Measurements from ENCODE around the gene PNPLA1. TPM values are rescaled to one million over a fixed set of nuclear protein-coding genes. Genes with fewer than 3 reads are reported as not detected.

Gene PNPLA1
- total RNA-seq, 1 donor from 2014 or later = not detected

GRCh38 chr6:36331381-36331780 lies 61.5 kb downstream of the PNPLA1 start:
- H3K4me3 ChIP-seq (ENCODE audit: low read depth, low read length) = no peak overlapping the region
- TF ChIP-seq, protein P1, sequence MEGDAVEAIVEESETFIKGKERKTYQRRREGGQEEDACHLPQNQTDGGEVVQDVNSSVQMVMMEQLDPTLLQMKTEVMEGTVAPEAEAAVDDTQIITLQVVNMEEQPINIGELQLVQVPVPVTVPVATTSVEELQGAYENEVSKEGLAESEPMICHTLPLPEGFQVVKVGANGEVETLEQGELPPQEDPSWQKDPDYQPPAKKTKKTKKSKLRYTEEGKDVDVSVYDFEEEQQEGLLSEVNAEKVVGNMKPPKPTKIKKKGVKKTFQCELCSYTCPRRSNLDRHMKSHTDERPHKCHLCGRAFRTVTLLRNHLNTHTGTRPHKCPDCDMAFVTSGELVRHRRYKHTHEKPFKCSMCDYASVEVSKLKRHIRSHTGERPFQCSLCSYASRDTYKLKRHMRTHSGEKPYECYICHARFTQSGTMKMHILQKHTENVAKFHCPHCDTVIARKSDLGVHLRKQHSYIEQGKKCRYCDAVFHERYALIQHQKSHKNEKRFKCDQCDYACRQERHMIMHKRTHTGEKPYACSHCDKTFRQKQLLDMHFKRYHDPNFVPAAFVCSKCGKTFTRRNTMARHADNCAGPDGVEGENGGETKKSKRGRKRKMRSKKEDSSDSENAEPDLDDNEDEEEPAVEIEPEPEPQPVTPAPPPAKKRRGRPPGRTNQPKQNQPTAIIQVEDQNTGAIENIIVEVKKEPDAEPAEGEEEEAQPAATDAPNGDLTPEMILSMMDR (conservative IDR thresholded peaks at IDR 0.05; ENCODE audit: low read depth, low read length) = no peak
- no peak for DNase-seq (ENCODE audit: low read depth)

DNA sequence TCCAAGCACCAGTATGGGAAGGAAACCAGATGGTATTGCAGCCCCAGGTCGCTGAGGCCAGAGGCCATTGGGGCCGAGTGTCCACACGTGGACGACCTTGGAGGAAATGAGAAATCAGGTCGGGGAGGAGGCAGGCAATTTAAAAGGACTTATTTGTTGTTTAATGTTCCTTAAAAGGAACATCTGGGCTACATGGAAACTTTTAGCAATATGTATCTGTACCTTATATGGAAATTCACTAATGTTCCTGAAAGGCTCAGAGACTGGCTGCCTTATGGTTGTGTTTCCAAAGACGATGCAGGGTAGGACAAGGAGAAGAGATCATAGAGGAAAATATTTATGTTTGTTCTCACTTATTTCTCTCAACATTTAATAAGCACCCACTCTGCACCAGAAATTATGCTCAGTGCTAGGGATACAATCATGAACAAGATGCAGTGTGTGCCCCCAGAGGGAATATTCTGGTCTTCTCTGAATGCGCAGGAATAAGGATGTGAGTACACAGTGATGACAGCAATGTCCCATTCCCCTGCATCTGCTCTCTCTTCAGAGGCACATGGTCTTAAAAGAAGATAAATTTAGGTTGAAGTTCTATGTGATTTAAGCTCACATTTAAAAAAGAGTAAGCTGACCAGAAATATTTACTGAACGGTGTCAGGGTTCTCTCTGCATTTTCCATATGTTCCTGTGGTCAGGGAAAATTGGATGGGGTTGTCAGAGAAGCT lies 63.5 kb downstream of the PNPLA1 start:
- DNase-seq (ENCODE audit: low read depth) = no peak
- no peak overlapping the region for H3K4me3 ChIP-seq (ENCODE audit: low read depth, low read length)
- TF ChIP-seq, protein P1 (conservative IDR thresholded peaks at IDR 0.05; ENCODE audit: low read depth, low read length) = no peak

DNA sequence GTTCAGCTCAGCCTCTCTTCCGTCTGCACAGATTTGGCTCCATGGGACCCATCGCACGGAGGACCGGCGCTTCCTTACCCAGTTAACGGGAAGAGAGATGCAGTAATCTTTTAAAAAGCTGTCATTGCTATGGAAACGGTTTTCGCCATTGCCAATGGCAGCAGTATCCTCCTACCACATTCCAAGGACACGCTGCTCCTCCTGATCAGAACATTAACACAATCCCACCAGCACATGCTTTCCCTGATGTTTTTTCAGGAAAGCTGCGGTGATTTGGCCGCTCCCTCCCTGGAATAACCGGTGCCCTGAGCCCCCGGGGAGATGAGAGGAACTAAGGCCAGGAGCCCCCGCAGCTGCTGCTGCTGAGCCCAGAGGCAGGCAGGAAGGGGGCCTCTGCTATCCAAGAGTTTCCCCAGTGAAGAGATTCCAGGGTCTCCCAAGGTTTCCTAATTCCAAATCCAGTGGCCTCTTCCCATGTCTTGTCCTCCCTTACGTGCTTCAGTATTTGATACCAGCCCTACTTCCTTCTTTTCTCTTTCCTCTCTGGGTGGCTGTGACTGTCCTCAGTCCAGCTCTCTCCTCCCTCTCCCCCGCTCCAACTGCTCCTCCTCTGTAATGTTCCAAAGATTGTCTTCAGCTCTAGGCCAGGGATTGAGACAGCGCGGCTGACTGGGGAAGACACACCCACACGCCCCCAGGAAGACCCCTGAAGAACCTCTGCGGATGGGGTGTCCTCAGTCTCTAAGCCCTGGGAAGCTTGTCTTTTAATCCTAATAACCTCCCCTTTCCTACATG lies 64.3 kb downstream of the PNPLA1 start:
- no peak overlapping the region for H3K4me3 ChIP-seq (ENCODE audit: low read depth, low read length)
- no peak for DNase-seq (ENCODE audit: low read depth)
- TF ChIP-seq, protein P1 (conservative IDR thresholded peaks at IDR 0.05; ENCODE audit: low read depth, low read length) = no peak

DNA sequence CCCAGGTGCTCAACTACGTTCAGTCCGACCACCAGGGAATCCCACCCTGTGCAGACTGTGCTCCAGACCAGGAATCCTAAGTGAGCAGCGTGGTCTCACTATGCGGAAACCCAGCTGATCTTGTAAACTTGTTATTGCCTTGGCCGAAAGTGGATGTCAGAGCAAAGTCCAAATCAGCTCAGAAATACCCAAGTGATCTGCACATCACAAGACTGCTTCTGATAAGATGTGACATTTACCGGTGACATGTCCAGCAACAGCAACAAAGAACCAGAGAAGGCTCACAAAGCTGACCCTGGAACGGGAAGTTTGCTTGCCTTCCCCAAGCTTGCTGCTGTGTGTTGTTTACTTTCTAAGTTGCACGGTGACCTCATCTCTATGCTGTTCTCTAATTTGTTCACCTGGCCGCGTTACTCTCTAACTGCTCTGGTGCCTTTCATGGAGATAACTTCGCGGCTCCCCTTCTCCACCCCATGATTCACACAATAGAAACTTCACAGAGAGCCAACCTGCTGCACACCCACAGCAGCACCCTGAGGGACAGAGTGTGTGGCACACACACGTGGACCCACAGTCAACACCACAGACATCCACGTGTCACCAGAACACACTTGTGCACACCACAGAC lies 65.1 kb downstream of the PNPLA1 start:
- no peak for DNase-seq (ENCODE audit: low read depth)
- TF ChIP-seq, protein P1 (conservative IDR thresholded peaks at IDR 0.05; ENCODE audit: low read depth, low read length) = no peak
- no peak overlapping the region for H3K4me3 ChIP-seq (ENCODE audit: low read depth, low read length)

DNA sequence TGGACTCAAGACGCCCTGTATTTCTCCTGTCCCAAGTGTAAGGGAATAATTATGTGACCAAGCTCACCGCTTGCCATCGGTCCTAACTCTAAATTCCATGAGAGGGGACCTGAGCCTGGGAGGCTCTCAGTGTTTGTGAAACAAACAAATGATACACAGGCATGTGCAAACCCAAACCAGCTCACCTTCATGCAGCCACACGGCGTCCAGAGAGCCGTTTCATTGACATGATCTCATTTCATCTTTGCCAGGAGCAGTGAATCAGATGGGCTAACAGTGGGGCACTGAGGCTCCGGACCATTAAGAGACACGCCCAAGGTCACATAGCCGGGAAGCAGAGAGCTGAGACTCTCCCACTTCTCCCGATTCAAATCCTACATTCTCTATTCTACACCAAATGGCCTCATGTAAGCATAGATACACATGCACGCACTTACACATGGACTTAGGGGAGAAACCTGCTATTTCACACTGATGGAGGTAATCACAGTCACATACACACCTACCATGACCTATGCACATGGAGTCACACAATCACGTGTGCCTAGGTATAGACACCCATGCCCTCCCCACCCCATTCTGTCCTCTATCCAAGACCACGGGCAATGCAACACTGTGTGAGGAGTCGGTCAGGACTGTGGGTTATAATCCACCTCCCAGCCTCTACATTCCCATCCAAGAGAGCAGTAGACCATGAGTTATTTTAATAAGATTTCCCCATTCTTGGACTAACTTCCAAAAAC lies 65.8 kb downstream of the PNPLA1 start:
- no peak for DNase-seq (ENCODE audit: low read depth)
- TF ChIP-seq, protein P1 (conservative IDR thresholded peaks at IDR 0.05; ENCODE audit: low read depth, low read length) = no peak
- no peak overlapping the region for H3K4me3 ChIP-seq (ENCODE audit: low read depth, low read length)

- DNase-seq (ENCODE audit: low read depth) = no peak
- no peak overlapping the region for H3K4me3 ChIP-seq (ENCODE audit: low read depth, low read length)
- TF ChIP-seq, protein P1 (conservative IDR thresholded peaks at IDR 0.05; ENCODE audit: low read depth, low read length) = no peak
These were observed 66.4 kb downstream of the PNPLA1 start for GRCh38 chr6:36336208-36336710.

Measured in epithelial cell of proximal tubule (primary cell).